K562 (cell line): ENCODE measurements around the gene ATRNL1.

Source experiments
- ARID2 ChIP-seq: fragments of 450-650 bp; IDR thresholded peaks from 2 replicates; pipeline ENCODE4 v1.6.1; 2017; ENCODE audit warnings: antibody characterized with exemption, mild to moderate bottlenecking
- BACH1 ChIP-seq: fragments of 200-800 bp; sonication (Bioruptor generic); IDR thresholded peaks from 2 replicates; pipeline ENCODE4 v1.6.1; 2016; ENCODE audit warnings: missing genetic modification characterization, missing compliant biosample characterization
- CHD2 ChIP-seq: IDR thresholded peaks from 2 replicates; pipeline ENCODE4 v1.6.1; 2011; ENCODE audit warnings: low read depth, low read length
- CTCF ChIP-seq, 3 experiments: IDR thresholded peaks in 2 of 3; conservative IDR thresholded peaks in 1 of 3; 2 replicates each; pipeline ENCODE4 v1.5.1; 2011 to 2012; ENCODE audit warnings: low read length in 3 of 3, mild to moderate bottlenecking in 3 of 3, control low read depth in 2 of 3, improper control_type of control experiment in 1 of 3, inconsistent platforms in 1 of 3, low read depth in 1 of 3, mixed read lengths in 1 of 3, moderate library complexity in 1 of 3; ENCODE audit not compliant: insufficient read depth in 2 of 3
- E4F1 ChIP-seq: fragments of 250-450 bp; sonication (Bioruptor Pico); IDR thresholded peaks from 2 replicates; pipeline ENCODE4 v1.5.0; 2021; ENCODE audit warnings: mild to moderate bottlenecking, borderline replicate concordance
- GABPA ChIP-seq: fragments of 200-800 bp; sonication (Bioruptor generic); conservative IDR thresholded peaks from 2 replicates; pipeline ENCODE4 v1.6.1; 2016; ENCODE audit warnings: low read depth, missing genetic modification characterization, missing compliant biosample characterization
- HNRNPLL ChIP-seq: fragments of 200-400 bp; formaldehyde crosslinking; IDR thresholded peaks from 2 replicates; pipeline ENCODE4 v1.6.1; 2017; ENCODE audit warnings: low read length, low read depth, mild to moderate bottlenecking; ENCODE audit not compliant: poor library complexity, severe bottlenecking
- KLF6 ChIP-seq: fragments of 250-450 bp; sonication (Bioruptor Pico); IDR thresholded peaks from 2 replicates; pipeline ENCODE4 v1.4.0; 2020; ENCODE audit warnings: mild to moderate bottlenecking, moderate library complexity, borderline replicate concordance
- SETDB1 ChIP-seq: IDR thresholded peaks from one replicate; pipeline ENCODE4 v1.6.1; 2012; ENCODE audit warnings: low read length, control low read depth, inconsistent platforms
- USF1 ChIP-seq: sonication (generic); formaldehyde crosslinking; IDR thresholded peaks from 2 replicates; pipeline ENCODE4 v1.9.0; 2022; ENCODE audit warnings: mild to moderate bottlenecking, missing genetic modification reagents
- ZFP30 ChIP-seq: fragments of 250-450 bp; sonication (Bioruptor Pico); IDR thresholded peaks from 2 replicates; pipeline ENCODE4 v1.8.0; 2022; ENCODE audit warnings: moderate library complexity, mild to moderate bottlenecking, inconsistent platforms, borderline replicate concordance
- TF ChIP-seq, protein P1 (sequence below): IDR thresholded peaks from 3 replicates; pipeline ENCODE4 v1.6.1; 2011; ENCODE audit warnings: borderline replicate concordance, mild to moderate bottlenecking; ENCODE audit not compliant: insufficient read length, insufficient read depth
- TF ChIP-seq, protein P2 (sequence below): fragments of 250-450 bp; sonication (Bioruptor Pico); IDR thresholded peaks from 2 replicates; pipeline ENCODE4 v1.5.0; 2021

DNA sequence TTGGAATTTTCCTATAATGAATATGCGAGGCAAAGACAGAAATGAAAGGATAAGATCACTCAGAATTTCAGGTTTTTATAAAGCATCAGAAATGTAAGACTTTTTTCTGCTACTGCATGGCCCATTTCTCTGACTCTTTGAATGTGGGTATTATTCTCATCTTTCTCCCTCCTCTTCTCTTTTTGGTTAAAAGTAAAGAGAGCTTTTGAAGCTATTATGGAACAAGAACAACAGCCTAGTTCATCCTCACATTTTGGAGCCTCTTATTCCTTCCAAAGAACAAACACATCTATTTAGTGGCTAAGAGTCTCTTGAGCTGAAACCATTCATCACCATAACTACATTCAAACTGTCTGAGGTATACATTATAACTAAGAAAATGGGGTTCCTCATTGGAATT lies 19.4 kb upstream of the ATRNL1 start:
- TF ChIP-seq, protein P1, sequence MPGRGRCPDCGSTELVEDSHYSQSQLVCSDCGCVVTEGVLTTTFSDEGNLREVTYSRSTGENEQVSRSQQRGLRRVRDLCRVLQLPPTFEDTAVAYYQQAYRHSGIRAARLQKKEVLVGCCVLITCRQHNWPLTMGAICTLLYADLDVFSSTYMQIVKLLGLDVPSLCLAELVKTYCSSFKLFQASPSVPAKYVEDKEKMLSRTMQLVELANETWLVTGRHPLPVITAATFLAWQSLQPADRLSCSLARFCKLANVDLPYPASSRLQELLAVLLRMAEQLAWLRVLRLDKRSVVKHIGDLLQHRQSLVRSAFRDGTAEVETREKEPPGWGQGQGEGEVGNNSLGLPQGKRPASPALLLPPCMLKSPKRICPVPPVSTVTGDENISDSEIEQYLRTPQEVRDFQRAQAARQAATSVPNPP, result no peak
- no peak for TF ChIP-seq KLF6
- no peak for TF ChIP-seq BACH1 (tag)
- no peak for TF ChIP-seq CHD2
- TF ChIP-seq SETDB1, result no peak
- no peak for TF ChIP-seq GABPA
- TF ChIP-seq CTCF (IDR thresholded peaks at IDR 0.05 in 2 of 3, conservative IDR thresholded peaks at IDR 0.05 in 1 of 3; ENCODE audit: insufficient read depth in 2 of 3, low read depth in 1 of 3, low read length in 3 of 3), result no peak
- no peak for TF ChIP-seq USF1 (CRISPR knock-in tag)
- TF ChIP-seq ARID2, result no peak
- no peak for TF ChIP-seq E4F1 (CRISPR knock-in tag)
- TF ChIP-seq, protein P2, sequence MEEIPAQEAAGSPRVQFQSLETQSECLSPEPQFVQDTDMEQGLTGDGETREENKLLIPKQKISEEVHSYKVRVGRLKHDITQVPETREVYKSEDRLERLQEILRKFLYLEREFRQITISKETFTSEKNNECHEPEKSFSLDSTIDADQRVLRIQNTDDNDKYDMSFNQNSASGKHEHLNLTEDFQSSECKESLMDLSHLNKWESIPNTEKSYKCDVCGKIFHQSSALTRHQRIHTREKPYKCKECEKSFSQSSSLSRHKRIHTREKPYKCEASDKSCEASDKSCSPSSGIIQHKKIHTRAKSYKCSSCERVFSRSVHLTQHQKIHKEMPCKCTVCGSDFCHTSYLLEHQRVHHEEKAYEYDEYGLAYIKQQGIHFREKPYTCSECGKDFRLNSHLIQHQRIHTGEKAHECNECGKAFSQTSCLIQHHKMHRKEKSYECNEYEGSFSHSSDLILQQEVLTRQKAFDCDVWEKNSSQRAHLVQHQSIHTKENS, result no peak
- no peak for TF ChIP-seq ZFP30 (CRISPR knock-in tag)
- TF ChIP-seq HNRNPLL, result no peak
